Fibroblast of mammary gland (primary cell): ENCODE measurements around the gene DHRS1.

Experiments used
- DNase-seq: peaks from one replicate; pipeline ENCODE4 v3.0.0-alpha.2; 2010; ENCODE audit warnings: low read depth
- H3K4me3 ChIP-seq: 2 replicates; pipeline ENCODE4 v1.5.1; 2011; ENCODE audit warnings: low read depth, mild to moderate bottlenecking, low read length, moderate library complexity; ENCODE audit not compliant: control insufficient read depth
- TF ChIP-seq, protein P1 (sequence below): conservative IDR thresholded peaks from 2 replicates; pipeline ENCODE4 v1.5.1; 2011; ENCODE audit warnings: low read depth, low read length, inconsistent platforms; ENCODE audit not compliant: control insufficient read depth, insufficient read depth

Gene DHRS1

DNA sequence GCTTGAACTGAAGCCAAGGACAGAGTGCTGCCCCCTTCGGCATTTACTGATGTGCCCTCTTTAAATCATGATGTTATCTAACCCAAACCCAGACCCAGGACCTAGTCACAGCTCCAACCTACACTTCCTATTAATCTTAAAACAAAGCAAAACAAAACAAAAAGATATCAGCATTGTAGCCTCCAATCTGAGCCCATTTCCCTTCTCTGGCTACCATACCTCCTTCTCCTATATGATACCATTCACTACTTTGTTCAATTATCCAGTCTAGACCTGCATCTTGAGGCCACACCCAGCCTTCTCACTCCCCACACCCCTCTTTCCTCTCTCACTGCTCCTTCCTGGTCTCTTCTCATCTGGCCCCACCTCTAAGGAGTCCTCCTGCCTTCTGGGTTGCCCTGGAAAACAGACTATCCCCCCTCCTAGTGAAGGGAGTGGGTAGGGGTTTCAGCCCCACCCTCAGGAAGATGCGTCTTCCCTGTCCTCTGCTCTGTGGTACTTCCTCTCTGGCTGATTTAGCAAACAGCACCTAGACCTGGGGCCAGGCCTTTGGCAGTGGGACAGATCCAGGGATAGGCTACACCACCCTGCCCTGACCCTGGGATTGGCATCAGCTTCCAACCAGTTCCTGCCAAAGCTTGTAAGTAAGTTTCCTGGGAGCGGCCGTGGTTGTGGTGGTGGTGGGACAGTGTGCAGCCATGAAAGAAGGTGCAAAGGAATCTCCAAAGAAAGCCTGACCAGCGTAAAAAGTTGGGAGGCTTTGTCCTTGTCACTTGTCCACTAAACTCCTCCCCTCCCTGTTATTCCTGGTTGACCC is 15.0 kb upstream of the DHRS1 start:
- DNase-seq: no peak
- TF ChIP-seq, protein P1, sequence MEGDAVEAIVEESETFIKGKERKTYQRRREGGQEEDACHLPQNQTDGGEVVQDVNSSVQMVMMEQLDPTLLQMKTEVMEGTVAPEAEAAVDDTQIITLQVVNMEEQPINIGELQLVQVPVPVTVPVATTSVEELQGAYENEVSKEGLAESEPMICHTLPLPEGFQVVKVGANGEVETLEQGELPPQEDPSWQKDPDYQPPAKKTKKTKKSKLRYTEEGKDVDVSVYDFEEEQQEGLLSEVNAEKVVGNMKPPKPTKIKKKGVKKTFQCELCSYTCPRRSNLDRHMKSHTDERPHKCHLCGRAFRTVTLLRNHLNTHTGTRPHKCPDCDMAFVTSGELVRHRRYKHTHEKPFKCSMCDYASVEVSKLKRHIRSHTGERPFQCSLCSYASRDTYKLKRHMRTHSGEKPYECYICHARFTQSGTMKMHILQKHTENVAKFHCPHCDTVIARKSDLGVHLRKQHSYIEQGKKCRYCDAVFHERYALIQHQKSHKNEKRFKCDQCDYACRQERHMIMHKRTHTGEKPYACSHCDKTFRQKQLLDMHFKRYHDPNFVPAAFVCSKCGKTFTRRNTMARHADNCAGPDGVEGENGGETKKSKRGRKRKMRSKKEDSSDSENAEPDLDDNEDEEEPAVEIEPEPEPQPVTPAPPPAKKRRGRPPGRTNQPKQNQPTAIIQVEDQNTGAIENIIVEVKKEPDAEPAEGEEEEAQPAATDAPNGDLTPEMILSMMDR: no peak

DNA sequence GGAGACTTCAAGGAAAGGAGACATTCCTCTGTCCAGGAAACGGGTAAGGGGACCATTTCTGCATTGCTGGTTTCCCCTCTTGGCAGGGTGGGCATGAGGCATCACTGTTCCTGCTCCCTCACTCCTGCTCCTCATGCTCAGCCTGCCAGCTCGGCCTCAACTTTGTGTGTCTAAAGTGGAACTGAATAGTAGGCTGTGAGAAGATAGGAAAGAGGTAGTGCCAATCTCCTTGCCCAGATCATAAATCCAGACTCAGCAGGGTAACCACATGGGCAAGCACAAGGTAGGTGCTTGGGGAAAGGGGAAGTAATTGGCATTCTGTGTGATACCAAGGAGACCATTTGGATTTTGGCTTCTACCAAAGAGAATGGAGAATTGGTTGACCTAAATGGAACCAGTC is 14.3 kb upstream of the DHRS1 start:
- TF ChIP-seq, protein P1: no peak
- H3K4me3 ChIP-seq: no peak overlapping the region
- no peak for DNase-seq

More for the DNA sequence above, 15.0 kb upstream of the DHRS1 start:
- no peak overlapping the region for H3K4me3 ChIP-seq

DNA sequence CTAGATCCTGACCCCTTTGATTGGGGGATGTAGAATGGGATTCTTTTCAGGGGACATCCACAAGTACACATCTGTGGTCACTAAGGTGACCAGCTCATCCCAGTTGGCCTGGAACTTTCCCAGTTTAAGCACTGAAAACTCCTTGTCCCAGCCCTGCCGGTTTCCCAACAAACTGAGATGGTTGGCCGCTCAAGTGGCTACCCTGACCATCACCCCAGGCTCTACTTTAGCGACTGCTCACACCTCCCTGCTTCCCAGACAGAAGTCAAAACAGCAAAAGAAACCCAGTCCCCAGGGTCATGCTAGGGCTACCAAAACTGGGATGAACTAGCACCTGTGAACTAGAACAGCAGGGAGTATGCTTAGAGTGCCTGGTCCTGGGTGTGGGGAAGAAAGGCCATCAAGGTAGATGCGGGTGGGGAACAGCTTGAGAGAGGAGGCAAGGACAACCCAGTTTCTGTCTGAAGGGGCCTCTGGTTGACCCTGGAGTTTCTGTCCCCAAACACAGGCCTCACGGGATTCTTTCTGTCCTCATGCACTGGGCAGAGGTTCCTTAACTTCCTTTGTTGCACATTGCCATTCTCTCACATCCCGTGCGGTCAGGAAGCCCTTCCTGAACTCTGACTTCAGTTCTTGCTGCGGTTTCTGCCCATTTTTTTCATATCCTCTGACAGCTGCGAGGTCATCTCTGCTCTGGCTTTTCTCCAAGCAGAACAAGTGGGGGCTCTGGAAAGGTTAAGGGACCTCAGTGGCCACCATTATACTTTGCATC is 13.3 kb upstream of the DHRS1 start:
- DNase-seq: no peak
- TF ChIP-seq, protein P1: no peak
- H3K4me3 ChIP-seq: no peak overlapping the region

DNA sequence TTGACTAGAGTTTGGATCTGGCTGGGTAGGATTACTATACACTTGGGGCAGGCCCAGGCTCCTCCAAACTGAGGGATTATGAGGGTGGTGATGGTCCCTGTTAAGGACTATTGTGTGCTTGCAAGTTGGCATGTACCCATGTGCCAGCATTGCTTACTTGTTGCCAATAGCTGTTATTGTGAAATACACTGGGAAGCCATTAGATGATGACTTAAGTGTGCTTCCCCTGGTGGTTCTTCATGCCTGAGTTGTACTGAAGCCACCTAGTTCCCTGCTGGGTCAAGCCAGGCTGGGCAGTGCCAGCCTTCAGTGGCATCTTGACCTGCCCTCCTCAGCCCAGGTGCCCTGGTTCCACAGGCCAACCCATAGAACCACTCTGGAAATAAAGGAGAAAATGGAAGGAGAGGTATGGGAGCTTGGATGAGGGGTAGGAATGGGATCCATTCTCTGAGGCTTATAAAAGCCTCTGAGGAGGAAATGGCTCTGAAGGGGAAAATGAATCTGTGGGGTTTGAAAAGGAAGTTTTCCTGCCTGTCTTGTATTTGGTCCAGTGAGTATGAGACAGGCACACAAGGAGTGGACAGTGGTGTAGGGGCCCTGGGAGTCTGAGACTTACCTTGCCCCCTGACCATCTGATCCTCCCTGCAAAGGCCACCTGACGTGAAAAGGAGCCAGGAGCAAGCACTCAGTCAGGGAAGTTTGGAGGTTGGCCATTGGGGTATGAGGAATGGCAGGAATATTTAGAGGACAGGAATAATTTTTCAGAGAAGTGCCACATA is 12.4 kb upstream of the DHRS1 start:
- peak; percentile 36 for DNase-seq
- TF ChIP-seq, protein P1: no peak
- H3K4me3 ChIP-seq: no peak overlapping the region

DNA sequence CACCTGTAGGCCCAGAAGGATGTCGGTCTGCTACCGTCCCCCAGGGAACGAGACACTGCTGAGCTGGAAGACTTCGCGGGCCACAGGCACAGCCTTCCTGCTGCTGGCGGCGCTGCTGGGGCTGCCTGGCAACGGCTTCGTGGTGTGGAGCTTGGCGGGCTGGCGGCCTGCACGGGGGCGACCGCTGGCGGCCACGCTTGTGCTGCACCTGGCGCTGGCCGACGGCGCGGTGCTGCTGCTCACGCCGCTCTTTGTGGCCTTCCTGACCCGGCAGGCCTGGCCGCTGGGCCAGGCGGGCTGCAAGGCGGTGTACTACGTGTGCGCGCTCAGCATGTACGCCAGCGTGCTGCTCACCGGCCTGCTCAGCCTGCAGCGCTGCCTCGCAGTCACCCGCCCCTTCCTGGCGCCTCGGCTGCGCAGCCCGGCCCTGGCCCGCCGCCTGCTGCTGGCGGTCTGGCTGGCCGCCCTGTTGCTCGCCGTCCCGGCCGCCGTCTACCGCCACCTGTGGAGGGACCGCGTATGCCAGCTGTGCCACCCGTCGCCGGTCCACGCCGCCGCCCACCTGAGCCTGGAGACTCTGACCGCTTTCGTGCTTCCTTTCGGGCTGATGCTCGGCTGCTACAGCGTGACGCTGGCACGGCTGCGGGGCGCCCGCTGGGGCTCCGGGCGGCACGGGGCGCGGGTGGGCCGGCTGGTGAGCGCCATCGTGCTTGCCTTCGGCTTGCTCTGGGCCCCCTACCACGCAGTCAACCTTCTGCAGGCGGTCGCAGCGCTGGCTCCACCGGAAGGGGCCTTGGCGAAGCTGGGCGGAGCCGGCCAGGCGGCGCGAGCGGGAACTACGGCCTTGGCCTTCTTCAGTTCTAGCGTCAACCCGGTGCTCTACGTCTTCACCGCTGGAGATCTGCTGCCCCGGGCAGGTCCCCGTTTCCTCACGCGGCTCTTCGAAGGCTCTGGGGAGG is 11.3 kb upstream of the DHRS1 start, which contains the start of gene LTB4R:
TSS of gene LTB4R (plus strand) at position 857 of the 959 bp plus-strand sequence. CDS start 4,150 bp downstream, outside the sequence.
- TF ChIP-seq, protein P1: no peak
- peak within 1 kb of the TSS; percentile 15 for H3K4me3 ChIP-seq
- peak; percentile 69 for DNase-seq

DNA sequence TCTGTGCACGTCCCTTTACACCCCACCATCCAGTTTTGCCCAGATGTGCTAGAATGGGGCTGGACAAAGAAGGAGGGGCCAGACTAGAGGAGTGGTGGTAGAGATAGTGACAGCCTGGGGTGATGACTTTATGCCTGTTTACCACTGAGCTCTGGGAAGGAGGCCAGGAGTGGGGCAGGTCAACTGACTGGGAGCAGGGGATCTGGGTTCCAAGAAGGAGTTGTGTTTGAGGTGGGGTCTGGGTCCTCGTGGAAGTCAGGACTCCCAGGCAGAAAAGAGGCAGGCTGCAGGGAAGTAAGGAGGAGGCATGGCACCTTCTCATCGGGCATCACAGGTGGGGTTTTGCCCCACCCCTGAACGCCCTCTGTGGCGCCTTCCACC is 10.7 kb upstream of the DHRS1 start:
- TF ChIP-seq, protein P1: no peak
- H3K4me3 ChIP-seq: no peak overlapping the region
- DNase-seq: no peak
